Keratinocyte (primary cell): Measurements from ENCODE around the gene TXNL4A.

Experiments
- CTCF ChIP-seq, 3 experiments: IDR thresholded peaks in 1 of 3; conservative IDR thresholded peaks in 1 of 3; optimal IDR thresholded peaks in 1 of 3; 2 replicates in 2 of 3; 3 replicates in 1 of 3; pipeline versions ENCODE3 to v1.5.1; 2011; ENCODE audit warnings: low read length in 3 of 3, mild to moderate bottlenecking in 3 of 3, moderate library complexity in 2 of 3, control low read depth in 1 of 3, inconsistent platforms in 1 of 3; ENCODE audit not compliant: insufficient read depth in 2 of 3; ENCODE audit errors: extremely low read depth in 1 of 3
- EZH2 ChIP-seq: IDR thresholded peaks from one replicate; pipeline ENCODE4 v1.6.1; 2012; ENCODE audit warnings: inconsistent platforms, mild to moderate bottlenecking, low read length, moderate library complexity

- no peak for TF ChIP-seq CTCF (optimal IDR thresholded peaks at IDR 0.05 in 1 of 3, IDR thresholded peaks at IDR 0.05 in 1 of 3, conservative IDR thresholded peaks at IDR 0.05 in 1 of 3; ENCODE audit: extremely low read depth in 1 of 3, insufficient read depth in 2 of 3, low read length in 3 of 3)
- TF ChIP-seq EZH2 = no peak
Observed at GRCh38 chr18:80033181-80034067, 45.1 kb upstream of the TXNL4A start.
